CD1c-positive myeloid dendritic cell (primary cell): ENCODE data around the gene TTLL6.
A peak's percentile ranks its signal among the peaks of the same experiment; 100 is the strongest.

Source experiments
- DNase-seq: peaks from one replicate; pipeline ENCODE4 v3.0.0-alpha.2; 2016; ENCODE audit errors: extremely low spot score

Gene TTLL6

DNA sequence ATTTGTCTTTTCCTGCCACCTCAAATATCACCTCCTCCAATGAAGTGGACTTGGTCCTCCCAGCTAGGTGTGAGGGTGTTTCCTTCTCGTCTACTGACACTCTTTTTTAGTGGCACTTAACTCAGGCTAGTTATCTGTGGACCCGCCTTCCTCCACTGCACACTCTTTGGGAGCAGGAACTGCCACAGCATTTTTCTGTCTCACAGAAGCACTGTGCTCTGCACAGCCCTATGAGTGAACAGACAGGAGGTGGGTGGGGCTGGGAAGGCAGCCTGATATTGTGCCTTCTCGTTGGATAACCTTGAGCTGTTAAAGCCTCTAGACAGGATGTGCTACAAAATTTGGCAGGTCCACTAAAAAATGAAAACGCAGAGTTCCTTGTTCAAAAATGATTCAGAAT, 56.6 kb downstream of the TTLL6 start:
- no peak for DNase-seq

DNA sequence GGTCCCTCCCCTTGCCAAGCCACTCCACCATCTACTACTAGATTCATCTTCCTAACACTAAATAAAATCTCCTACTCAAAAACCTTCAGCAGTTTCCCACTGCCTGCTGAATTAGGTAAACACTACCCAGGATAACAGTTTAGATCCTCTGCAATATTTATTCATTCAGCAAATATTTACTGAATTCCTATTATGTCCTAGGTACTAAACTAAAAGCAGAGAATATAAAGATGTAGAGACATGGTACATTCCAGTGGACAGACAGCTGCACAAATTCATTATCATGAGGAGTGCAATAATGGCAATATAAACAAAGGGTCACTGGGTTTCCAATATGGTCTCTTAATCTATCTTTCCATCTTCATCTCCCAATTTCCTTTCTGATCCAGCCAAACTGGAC, 57.7 kb downstream of the TTLL6 start:
- DNase-seq, result no peak

DNA sequence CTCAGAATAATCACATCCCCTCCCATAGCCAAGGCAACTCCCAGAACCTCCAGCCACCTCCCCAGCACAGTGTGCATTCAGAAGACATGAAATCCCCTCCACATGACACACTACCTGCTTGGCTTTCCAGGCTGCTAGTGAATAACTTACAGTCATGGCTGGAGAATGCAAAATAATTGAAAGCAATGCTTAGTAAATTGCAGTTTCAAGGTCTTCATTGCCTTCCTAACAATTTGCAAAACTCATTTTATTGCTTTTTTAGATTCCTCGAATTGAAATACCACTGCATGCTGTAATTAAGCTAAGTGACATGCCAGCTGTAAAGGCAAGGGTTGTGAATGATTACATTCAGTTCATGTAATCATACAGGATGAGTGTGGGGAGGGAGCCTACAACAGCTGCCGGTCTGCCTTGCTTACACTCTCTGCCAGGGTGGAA, 59.5 kb downstream of the TTLL6 start:
- DNase-seq, result no peak

DNA sequence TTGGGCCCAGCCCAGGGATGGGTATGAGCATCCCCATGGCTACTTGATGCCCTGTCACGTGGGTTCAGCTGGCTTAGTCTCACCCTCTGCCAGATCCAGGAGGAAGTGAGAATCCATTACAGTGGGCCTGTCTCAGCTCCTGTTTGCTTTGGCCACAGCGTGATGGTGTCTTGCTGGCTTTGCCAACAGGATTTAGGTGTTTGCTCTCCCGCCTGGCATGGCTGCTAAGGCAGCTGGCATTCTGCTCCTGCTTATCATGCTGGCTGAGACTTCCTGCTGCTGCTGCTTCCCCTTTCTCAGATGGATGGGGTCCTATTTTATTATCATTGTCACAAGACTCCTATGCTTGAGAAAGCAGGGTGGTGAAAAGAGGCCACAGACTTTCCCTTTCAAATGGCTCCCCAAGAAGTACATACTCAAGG, 60.2 kb downstream of the TTLL6 start:
- DNase-seq, result peak; percentile 39

DNA sequence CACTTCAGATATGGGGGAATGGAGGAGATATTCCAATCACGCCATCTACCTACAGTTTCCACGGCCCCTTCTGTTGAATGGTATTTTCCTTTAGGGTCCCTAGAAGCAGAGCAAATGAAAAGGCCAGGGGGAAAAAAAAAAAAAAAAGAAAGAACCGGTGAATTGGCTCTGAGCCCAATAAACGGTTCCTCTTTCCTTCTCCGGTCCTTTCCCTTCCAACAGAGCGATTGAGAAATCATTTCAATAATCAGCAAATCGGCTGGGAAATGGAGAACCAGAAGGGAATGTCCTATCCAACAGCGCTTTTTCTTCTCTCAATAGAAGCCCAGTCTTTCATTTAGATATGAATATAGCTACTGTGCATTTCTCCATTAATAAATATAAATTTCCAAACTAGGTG, 61.7 kb downstream of the TTLL6 start:
- DNase-seq, result peak; percentile 61

DNA sequence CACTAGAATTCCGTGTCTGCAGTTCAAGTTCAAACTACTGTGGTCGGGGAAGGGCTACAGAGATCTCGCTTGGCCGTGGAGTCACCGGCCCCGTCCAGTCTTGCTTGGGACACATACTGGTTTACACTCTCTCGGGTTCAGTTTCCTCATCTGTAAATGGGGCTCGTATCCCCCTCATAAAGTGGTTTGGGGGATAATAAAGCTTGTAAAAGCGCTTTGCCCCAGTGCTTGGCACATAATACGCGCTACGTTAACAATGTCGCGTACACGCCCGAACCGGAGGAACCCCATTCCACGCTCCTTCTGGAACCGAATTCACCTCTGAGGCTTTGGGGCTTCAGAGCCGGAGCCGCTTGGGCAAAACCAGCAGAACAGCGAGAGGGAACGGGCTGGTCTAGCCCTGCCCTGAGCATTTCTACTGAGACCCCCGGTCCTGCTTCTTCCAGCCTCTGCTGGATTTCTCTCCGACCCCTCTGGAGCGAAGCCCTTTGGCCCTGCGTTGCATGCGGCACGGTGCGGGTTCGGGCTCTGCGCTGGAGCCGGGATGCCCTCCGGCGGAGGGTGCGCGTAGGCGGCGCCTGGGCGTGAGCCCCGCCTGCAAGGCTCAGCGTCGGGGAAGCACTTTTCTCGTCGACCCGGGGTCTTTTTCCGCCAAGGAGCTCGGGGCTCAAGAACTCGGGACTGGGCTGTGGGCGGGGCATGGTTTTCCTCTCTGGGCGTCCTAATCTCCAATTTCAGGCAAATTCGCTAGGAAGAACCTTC, 62.3 kb downstream of the TTLL6 start:
- DNase-seq, result no peak

DNA sequence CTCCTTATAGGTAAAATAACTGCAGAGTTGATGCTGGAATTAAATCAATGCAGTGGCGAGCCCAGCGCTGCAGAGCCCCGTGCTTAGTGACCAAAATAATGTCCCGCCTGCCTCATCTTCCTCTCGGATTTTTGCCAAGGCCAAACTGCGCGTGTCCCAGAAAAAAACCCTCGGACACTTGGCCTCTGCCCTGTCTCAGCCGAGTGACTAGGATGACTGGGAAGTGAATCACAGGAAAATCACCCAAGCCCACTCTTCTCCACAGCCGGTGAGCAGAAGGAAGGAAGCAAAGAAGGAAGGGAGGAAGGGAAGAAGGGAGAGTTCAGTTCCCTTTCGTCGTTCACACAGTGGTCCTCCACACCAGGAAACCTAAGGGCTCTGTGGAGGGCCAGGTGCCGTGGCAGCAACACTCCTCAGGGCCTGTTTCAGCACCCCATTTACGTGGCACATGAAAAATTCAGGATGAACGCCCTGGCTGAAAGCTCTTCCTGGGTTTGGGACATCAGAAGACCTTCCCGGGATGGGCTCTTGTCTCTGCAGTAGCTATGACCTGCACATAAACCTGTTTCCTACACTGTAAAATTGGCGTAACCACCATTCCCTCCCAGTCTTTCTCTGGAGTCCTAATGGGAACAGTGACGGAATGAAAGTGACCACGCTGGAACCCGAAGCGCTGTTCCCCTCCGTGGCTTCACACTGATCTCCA, 63.1 kb downstream of the TTLL6 start:
- DNase-seq, result no peak

DNA sequence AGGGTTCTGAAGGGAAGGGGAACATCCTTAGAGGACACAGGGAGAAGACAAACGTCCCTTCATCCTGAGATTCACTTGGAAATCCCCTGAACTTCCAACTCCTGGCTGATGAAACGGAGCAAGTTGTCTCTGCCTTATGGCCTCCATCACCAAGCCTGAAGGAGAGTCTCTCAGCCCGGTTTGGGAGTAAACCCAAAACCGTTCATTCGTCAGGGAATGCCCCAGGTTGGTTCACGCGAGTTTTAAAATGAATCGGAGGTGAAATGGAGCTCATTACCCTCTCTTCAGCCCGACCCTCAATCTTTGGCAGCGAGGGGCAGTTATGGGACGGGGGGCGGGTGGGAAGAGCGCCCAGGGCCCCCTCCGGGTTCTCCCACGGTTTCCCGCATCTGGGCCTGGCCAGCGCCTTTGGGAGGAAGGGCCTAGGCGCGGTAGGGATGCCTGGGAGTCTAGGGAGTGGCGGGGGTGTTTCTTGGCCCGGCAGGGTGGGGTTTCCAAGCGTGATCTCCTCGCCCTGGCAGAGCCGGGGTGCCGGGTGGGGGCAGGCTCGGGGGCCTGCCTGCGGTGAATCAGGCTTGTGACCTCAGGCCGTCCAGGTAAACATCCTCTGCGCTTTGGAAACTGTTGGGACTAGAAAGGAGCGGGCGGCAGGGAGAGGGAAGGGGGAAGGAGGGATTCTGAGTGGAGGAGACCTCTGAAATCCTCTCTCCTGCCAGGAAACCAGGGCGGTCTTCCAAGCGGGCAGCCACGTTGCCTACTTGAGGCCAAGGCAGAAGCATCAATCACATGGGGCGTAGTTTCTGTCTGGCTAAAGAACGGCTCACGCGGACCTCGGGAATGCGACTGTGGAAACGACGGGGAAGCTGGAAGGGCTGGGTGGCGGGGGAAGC, 64.4 kb downstream of the TTLL6 start:
- no peak for DNase-seq

DNA sequence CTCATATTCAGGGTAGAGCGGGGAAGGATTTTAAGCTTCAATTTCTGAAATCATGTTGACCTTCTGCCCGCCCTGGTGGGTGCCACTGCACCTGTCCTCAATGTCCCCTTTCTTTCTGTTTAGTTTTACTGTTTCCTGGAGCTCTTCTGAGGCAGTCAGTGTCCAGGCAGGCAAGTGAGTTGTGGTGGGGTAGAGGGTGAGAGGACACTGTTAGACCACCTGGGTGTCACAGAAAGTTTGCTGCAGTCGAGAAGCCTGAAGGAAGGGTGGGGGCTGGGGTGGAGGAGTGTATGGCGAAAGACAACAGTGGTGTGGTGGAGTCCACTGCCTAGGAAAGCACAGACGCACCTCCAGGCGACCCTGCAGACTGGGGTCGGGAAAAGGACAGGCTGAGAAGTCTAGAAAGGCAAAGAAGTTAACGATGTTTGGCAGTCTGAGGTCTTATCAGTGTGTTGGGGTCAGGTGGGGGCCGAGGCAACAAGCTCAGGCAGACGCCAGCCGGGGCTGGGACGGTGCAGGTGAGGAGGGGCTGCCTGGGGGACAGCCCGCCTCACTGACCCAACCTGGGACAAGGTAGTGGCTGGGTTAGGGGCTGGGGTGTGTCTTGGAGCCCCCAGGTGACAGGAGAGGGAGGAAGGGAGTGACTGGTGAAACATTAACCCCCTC, 65.2 kb downstream of the TTLL6 start:
- DNase-seq, result no peak

DNA sequence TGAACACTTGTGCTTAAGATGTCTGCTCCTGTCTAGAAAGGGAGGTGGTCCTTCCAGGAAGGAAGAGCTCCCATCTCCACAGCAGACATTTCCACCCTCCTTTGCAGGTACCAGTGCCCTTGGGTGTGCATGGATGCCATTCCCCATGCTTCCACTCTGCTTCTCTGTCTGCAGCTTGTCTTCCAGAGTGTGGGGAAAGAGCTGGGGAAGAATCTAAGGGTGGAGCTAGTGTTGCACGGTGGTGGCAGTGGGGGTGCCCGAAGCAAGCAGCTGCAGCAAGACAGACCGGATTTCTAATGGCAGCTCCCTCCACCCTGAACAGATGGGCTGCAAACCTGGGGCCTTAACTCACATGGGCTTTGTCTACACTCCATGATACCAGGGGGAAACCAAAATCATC, 65.9 kb downstream of the TTLL6 start:
- DNase-seq, result no peak

DNA sequence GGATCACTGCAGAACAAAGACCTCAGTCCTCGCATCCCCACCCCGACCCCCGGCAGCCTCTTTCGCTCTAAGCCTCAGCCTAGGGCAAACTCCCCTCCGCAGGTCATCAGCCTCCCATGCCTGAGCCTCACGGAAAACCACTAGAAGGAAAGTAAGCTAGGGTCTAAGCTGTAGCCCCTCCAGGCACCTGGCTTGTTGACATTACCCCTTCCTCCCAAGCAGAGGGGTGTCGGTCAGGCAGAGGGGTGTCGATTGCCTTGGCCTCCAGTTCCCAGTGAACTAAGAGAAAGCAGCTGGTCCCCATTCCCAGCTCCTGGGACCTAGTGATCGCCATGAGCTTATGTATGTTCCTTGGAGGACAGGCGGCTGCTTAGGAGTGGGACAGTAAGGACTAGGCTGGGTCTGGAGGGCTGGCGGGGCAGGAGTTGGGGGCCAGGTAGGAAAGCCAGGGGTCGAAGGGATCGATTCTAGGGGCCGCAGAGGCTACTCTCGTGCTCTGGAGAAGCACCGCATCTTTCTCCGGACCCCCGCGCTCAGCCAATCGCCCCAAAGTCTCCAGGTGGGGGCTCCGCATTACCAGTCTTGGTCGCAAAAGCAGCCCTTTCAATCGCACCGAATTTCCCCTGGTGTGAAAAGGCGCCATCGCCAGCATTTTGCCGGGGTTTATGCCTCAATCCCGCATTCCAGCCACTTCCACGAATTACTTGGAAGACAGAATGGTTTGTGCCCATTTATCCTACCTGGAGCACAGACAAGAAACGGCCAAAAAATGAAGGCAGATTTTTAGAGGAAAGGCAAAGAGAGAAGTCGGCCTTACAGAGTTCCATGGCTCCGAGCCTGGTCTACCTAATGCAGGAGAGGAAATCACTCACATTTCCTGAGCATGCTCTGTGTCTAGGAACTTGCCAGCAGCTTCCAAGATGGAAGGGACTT, 67.1 kb downstream of the TTLL6 start:
- no peak for DNase-seq

DNA sequence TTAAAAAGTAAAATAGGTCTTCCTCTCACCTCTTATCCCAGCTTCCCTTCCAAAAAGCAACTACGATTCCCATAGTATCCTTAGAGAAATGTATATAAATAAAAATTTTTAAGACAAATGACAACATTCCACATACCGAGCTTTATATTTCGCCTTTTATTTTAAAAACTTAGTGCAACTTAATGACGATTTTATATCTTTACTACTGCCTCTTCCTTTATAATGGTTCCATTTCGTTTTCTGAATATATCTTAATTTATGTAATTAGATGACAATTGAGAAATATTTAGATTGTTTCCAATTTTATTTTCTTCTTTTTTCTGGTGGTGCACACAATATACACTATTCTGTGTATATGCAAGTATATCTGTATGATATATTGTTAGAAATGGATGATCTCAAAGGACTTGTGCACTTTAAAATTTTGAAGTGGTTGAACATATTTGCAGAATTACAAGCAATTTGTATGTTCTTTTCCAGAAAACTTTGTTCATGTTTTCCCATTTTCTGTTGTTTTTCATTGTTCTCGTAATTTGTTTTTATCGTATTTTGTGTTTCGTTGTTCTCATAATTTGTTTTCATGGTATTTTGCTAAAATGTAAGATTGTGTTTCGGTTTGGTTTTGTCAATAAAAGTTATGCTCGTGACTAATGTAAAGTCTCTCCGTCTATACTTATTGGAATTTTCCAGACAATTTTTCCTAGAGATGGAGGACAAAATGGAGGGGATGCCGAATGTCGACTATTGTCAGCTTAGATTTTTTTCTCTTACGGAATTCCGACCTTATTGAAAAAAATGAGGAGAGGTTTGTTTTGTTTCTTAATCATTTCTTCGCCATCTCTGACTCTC, 68.1 kb downstream of the TTLL6 start:
- DNase-seq, result no peak

DNA sequence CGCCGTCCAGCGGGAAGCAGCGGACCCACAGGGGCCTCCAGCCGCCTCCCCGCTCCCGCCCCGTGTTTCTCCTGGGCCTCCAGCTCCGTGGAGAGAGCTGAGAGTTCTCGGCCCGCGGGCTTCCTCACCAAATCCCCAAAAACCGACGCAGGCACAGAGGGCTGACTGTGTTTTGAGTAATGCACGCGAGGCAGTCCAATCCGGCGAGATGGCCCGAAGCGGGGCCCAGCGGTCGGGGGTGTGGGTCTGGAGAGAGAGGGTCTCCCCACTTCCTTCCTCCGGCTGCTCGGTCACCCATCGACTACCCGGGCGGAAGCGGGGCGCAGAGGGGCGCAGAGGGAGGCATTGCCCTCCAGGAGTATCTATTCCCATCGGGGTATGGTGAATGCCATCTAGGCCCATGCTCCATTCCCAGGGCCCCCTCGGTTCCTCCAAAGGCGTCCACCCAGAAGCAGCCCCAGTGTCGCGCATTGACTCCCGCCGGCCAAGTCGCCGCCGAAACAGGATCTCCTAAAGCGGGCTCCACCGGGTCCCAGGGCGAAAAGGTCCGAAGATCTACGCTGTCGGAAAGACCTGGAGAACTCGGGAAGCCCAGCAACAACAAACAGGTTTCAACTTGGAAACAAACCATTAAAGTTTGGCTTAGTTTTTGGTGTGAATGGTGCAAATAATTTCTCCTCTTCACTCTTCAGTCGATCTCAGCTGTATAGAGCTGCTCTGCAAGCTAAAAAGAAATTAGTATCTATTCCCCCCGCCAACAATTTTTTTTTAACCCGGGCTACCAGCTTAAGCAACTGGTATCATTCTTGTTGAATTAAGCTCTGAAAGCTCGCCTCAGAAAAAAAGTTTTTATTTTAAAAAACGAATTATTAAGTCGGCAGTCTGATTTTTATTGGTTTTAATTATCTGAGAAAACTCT, 69.3 kb downstream of the TTLL6 start:
- no peak for DNase-seq

DNA sequence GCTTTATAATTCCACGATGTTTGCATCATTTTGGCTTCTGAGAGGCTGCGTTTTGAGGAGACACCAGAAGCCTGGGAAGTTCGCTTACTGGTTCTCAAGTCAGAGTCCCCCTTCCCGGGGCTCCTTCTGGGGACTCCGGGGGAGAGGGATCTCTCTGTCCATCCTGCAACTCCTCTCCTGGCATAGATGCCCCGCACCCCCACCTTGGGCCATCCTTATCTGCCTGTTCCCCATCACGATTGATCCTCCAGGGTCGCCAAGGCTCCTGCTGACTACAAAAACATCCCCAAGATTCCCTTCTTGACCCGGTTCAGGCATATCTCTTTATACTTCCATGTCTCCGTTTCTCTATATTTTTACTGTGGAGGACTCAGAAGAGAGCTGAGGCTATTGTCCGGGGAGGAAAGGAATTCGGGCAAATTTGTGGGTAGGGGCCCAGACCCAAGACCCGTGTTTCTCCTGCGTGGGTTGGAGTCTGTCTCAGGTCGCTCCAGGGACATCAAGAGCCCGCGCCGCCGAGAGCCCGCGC, 70.0 kb downstream of the TTLL6 start:
- no peak for DNase-seq

DNA sequence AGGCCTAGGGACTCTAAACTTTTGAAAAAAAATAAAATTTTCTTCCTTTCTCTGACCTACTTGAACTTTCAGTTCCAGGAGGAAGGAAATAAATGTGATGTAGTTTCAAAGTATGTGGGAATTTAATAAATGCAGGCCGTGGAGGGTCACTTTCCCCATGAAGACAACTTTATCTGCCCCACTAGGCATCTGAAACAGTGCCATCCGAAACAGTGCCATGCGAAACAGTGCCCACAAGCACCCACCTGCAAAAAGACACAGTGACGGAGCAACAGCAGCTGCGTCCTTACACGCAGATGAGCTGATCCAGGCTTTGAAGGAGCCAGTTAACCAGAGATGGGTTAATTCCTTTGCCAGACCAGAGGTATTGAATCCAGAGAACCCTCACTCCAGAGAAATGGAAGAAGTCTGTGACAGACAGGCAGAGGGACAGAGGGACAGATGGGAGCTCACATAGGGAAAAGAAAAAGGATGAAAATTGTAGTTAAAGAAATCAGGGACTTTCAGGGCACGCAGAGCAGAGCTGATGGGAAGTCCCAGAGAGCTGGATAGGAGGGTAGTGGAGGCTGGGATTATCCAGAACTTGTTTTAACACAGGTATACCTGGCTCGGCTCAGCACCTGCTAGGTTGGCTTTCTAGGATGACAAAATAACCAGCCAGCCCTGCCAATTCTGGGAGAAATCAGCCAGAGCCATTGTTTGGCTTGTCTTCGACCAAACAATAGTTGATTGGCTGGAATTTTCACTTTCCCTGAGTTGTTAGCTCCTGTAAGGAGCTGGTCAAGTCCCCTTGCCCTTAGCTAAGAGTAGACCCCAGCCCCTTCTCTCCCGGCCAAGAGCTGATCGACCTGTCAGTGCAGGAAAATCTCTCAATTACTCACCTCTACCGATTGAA, 71.4 kb downstream of the TTLL6 start:
- DNase-seq, result no peak

DNA sequence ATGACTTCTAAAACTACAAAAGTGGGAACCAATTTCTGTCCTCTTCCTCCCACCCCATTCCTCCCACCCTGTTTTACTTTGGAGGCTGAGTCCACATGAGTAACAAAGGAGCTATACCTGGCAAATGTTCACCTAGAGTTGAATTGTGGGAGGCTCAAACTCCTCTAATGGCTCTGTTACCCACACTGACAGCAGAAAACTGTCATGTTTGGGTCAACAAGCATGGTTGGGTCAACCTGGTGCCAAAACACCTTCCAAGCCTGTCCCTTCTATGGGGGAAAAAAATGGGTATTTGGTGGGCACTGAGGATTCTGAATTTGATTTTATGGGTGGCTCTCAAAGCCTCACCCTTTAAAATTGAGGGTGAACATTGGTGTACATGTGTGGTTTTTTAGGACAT, 76.5 kb downstream of the TTLL6 start:
- no peak for DNase-seq

DNA sequence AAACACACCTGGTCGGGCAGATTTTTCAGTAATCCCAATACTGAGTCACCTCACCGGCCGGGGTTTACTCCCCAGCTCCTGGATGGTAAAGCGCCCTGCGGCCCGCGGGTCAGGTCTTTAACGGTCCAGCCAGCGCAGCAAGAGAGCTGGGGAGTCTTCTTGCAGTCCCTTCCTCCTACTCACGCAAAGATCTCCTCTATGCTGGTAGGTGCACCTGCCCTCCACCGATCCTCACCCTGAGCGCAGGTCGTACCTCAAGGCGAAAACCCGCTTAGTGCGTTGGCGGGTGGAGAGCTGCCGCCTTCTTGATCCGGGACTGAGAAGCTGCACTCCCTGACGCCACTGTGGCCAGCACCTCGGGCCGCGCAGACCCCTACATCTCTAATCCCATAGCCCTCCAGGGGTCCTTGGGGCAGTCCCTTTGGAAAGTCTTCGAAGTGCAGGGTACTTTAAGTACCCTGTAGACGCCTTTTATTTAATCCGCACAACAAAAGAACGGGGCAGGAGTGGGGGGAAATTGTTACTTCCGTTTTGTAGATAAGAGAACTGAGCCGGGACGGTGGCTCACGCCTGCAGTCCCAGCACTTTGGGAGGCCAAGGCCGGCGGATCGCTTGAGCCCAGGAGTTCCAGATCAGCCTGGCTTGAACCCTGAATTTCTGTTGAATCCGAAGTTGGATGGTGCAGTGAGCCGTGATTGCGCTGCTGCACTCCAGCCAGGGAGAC, 78.1 kb downstream of the TTLL6 start:
- peak; percentile 35 for DNase-seq
